Measurements from ENCODE around the gene USP6NL. TPM values are rescaled to one million over a fixed set of nuclear protein-coding genes. Genes with fewer than 3 reads are reported as not detected.

Gene USP6NL
- total RNA-seq, 2 donors from 2014 or later = 13.9 to 28.4 TPM

DNA sequence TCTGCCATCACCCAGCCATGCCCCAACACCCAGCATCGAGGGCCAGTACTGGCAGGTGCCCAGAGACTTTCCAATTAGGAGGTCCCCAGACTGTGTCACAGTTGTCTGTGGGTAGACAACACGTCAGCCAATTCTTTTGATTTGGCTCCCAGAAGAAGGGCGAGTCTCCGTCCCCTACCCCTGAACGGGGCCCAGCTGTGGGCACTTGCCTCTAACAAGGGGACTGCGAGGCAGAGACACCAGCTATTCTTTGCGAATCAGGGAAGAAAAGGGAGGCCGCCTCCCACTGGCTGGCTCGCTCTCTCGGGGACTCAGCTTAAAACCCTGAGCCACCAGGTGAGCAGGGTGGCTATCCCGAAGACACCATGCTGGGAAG is 167.3 kb downstream of the USP6NL start:
- no peak overlapping the region for H3K4me3 ChIP-seq
- intact Hi-C loops (cut with DNase I) = no loop called here
- H3K27me3 ChIP-seq (replicated peaks; ENCODE audit: insufficient read depth) = peaks cover 1% of the 10 kb centered on the region
- TF ChIP-seq POLR2AphosphoS5 (IDR thresholded peaks at IDR 0.05) (no peak), POLR2A (IDR thresholded peaks at IDR 0.05) (no peak)
- TF ChIP-seq, protein P1, sequence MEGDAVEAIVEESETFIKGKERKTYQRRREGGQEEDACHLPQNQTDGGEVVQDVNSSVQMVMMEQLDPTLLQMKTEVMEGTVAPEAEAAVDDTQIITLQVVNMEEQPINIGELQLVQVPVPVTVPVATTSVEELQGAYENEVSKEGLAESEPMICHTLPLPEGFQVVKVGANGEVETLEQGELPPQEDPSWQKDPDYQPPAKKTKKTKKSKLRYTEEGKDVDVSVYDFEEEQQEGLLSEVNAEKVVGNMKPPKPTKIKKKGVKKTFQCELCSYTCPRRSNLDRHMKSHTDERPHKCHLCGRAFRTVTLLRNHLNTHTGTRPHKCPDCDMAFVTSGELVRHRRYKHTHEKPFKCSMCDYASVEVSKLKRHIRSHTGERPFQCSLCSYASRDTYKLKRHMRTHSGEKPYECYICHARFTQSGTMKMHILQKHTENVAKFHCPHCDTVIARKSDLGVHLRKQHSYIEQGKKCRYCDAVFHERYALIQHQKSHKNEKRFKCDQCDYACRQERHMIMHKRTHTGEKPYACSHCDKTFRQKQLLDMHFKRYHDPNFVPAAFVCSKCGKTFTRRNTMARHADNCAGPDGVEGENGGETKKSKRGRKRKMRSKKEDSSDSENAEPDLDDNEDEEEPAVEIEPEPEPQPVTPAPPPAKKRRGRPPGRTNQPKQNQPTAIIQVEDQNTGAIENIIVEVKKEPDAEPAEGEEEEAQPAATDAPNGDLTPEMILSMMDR (IDR thresholded peaks at IDR 0.05) = no peak
- 91% methylated on average over 11 of the region's 11 CpGs for WGBS
- H3K36me3 ChIP-seq = no peaks in the 10 kb centered on the region
- no peaks in the 10 kb centered on the region for H3K9me3 ChIP-seq
- no peak for DNase-seq (ENCODE audit: low spot score)
- H3K27ac ChIP-seq = no peak overlapping the region
- H3K4me1 ChIP-seq (replicated peaks) = no peaks in the 10 kb centered on the region

DNA sequence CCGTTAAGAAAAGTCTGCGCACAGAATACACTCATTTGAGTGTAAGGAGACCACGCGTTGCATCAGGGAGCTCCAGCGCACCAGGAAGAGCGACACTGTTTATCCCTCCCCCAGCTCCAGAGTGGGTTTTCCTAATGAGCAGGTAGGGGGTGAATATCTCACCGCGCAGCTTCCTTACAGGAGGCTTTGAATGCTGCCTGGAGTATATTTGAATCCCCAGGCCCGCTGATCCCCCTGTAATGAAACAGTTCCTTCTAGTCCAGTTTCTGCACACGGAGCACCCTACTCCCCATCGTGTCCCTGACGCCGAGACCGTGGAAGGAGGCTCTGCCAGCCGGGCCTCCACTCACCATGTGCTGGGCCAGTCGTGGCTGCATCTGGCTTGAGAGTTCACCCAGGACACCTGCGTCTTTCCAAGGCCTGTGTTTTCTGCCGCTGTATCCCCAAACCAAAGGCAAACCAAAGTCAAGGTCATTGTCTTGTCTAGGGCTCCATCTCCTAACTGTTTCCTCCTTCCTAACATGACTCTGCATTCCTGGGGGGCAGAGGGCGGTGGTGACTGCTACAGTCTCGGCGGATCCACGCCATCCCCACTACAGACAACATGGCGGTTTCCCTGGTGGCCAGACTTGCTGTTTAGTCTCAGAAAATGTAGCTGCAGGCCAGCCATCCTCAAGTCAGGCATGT is 167.8 kb downstream of the USP6NL start:
- TF ChIP-seq, protein P1 (IDR thresholded peaks at IDR 0.05) = no peak
- TF ChIP-seq POLR2A (IDR thresholded peaks at IDR 0.05) = no peak
- TF ChIP-seq POLR2AphosphoS5 (IDR thresholded peaks at IDR 0.05) = no peak
- no peak overlapping the region for H3K4me3 ChIP-seq
- no peak for DNase-seq (ENCODE audit: low spot score)
- H3K36me3 ChIP-seq = no peaks in the 10 kb centered on the region
- peaks cover 1% of the 10 kb centered on the region for H3K27me3 ChIP-seq (replicated peaks; ENCODE audit: insufficient read depth)
- no peaks in the 10 kb centered on the region for H3K4me1 ChIP-seq (replicated peaks)
- no peaks in the 10 kb centered on the region for H3K9me3 ChIP-seq
- no peak overlapping the region for H3K27ac ChIP-seq
- intact Hi-C loops (cut with DNase I) = no loop called here
- WGBS = 96% methylated on average over 23 of the region's 23 CpGs

DNA sequence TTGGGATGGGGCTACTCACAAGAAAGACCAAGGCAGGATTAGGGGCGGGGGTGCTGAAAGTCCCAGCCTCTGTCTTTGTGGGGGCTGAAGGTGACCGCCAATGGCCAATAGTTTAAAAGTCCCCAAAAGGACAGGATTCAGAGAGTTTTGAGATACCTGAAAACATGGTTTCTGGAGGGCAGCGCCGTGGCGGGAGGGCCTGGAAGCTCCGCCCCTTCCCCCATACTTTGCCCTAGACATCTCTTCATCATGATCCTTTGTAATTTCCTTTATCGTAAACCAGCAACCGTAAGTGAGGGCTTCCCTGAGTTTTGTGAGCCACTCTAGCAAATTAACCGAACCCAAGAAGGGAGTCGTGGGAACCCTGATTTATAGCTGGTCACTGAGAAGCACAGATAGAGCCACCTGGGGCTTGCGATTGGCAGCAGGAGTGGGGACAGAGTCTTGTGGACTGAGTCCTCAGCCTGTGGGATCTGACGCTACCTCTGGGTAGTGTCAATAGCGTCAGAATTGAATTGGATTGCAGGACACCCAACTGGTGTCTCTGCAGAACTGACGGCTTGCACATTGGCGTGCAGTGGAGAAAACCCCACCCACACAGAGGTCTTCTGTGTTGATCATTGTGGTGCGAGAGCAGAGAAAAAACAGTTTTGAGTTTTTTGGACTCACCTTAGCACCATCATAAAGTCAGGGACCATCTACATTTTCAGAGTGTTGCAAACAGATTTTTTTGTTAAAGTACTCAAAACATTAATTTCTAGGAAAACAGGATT is 169.3 kb downstream of the USP6NL start:
- Histone ChIP-seq H3K4me3 (no peak overlapping the region), H3K9me3 (no peaks in the 10 kb centered on the region), H3K27ac (no peak overlapping the region), H3K27me3 (replicated peaks; ENCODE audit: insufficient read depth) (peaks cover 1% of the 10 kb centered on the region), H3K36me3 (no peaks in the 10 kb centered on the region), H3K4me1 (replicated peaks) (no peaks in the 10 kb centered on the region)
- intact Hi-C loops (cut with DNase I) = no loop called here
- 94% methylated on average over 16 of the region's 16 CpGs for WGBS
- TF ChIP-seq POLR2A (IDR thresholded peaks at IDR 0.05) (no peak), POLR2AphosphoS5 (IDR thresholded peaks at IDR 0.05) (no peak)
- TF ChIP-seq, protein P1 (IDR thresholded peaks at IDR 0.05) = no peak
- DNase-seq (ENCODE audit: low spot score) = no peak

DNA sequence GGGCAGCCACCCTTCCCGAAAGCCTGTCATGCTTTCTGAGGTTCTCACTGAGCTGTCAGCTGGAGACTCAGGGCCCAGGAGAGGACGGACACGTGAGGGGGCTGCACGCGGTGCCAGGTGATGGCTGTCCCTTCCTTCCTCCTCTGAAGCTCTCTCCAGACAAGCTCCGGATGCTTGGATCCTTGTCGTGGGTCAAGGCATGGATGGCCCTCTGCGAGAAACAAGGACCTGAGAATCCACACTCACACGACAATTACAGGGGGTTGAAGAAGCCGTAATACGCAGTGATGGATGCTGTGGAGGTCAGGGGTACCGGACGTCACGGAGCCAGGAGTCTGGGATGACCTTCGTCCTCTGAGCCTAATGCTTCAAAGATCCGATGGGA is 170.3 kb downstream of the USP6NL start:
- WGBS = 91% methylated on average over 16 of the region's 16 CpGs
- Histone ChIP-seq H3K9me3 (no peaks in the 10 kb centered on the region), H3K27ac (no peak overlapping the region), H3K27me3 (replicated peaks; ENCODE audit: insufficient read depth) (peaks cover 1% of the 10 kb centered on the region), H3K4me1 (replicated peaks) (no peaks in the 10 kb centered on the region), H3K4me3 (no peak overlapping the region), H3K36me3 (no peaks in the 10 kb centered on the region)
- intact Hi-C loops (cut with DNase I) = no loop called here
- no peak for DNase-seq (ENCODE audit: low spot score)
- TF ChIP-seq POLR2AphosphoS5 (IDR thresholded peaks at IDR 0.05) = no peak

DNA sequence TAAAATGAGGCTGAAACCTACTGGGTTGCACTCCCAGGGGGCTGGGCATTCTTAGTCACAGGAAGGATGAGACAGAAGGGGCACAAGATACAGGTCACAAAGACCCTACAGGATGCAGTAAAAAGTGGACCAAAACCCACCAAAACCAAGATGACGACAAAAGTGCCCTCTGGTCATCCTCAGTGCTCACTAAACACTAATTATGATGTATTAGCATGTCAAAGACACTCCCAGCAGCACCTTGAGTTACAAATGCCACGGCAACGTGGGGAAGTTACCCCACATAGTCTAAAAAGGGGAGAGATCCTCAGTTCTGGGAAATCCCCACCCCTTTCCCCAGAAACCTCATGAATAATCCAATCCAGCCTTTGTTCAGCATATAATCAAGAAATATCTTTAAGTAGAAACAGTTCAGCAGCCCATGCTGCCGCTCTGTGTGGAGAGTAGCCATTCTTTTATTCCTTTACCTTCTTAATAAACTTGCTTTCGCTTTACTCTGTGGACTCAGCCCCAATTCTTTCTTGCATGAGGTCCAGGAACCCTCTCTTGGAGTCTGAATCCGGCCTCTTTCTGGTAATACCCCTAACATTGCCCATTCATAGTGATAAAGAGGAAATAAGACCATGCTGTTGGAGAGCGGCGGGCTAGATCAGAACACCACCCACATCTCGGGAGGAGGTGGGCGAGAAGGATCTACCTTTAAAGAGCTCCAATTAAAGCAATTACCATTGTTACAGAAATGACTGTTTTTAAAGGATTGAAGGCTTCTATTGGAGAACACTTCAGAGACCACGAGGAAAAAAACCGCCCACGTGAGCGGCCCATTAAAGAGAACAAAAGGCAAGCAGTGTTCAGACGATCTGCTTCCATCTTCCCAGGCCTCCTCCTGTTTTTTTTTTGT is 170.9 kb downstream of the USP6NL start:
- H3K36me3 ChIP-seq = no peaks in the 10 kb centered on the region
- DNase-seq (ENCODE audit: low spot score) = no peak
- no peaks in the 10 kb centered on the region for H3K4me1 ChIP-seq (replicated peaks)
- H3K4me3 ChIP-seq = no peak overlapping the region
- no peak for TF ChIP-seq POLR2AphosphoS5 (IDR thresholded peaks at IDR 0.05)
- TF ChIP-seq, protein P1 (IDR thresholded peaks at IDR 0.05) = no peak
- no peak for TF ChIP-seq POLR2A (IDR thresholded peaks at IDR 0.05)
- H3K27ac ChIP-seq = no peak overlapping the region
- intact Hi-C loops (cut with DNase I) = no loop called here
- H3K27me3 ChIP-seq (replicated peaks; ENCODE audit: insufficient read depth) = peaks cover 1% of the 10 kb centered on the region
- H3K9me3 ChIP-seq = no peaks in the 10 kb centered on the region
- 75% methylated on average over 15 of the region's 15 CpGs for WGBS
